ENCODE results near the gene MUC6.

The MUC6 gene

GRCh38 chr11:1015826-1016545, 20.5 kb downstream of the MUC6 start:
- TF ChIP-seq REST (IDR thresholded peaks at IDR 0.05; ENCODE audit: low read depth), result peak; percentile 70
- no peak for TF ChIP-seq YY1 (IDR thresholded peaks at IDR 0.05; ENCODE audit: low read depth)

DNA sequence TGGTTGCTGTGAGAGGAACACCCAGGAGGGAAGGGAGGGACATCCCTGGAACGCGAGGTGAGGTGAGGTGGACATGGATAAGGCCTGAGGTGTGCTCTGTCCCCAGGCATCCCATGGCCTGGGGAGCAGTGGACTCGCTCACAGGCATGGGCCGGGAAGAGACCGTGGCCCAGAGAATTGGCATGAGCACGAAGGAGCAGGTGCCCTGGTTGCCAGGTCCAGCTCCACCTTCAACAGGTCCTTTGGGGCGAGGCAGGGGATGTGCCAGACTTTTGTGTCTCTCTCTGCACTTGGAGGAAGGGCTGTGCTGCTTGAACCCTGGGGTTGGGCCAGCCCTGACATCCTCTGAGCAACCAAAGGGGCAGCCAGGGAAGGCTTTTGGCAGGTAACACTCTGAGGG, 21.5 kb downstream of the MUC6 start:
- TF ChIP-seq RAD21 (IDR thresholded peaks at IDR 0.05; ENCODE audit: low read depth) (no peak), CEBPB (IDR thresholded peaks at IDR 0.05) (no peak), YY1 (IDR thresholded peaks at IDR 0.05; ENCODE audit: low read depth) (no peak), NFIC (IDR thresholded peaks at IDR 0.05) (no peak), TCF12 (IDR thresholded peaks at IDR 0.05; ENCODE audit: low read depth) (no peak), MAX (IDR thresholded peaks at IDR 0.05) (no peak), REST (IDR thresholded peaks at IDR 0.05; ENCODE audit: low read depth) (no peak), EGR1 (IDR thresholded peaks at IDR 0.05) (no peak), ZBTB7A (IDR thresholded peaks at IDR 0.05; ENCODE audit: low read depth) (no peak), TAF1 (IDR thresholded peaks at IDR 0.05; ENCODE audit: low read depth) (no peak), CREB1 (IDR thresholded peaks at IDR 0.05; ENCODE audit: low read depth) (no peak), TEAD4 (IDR thresholded peaks at IDR 0.05) (no peak)

DNA sequence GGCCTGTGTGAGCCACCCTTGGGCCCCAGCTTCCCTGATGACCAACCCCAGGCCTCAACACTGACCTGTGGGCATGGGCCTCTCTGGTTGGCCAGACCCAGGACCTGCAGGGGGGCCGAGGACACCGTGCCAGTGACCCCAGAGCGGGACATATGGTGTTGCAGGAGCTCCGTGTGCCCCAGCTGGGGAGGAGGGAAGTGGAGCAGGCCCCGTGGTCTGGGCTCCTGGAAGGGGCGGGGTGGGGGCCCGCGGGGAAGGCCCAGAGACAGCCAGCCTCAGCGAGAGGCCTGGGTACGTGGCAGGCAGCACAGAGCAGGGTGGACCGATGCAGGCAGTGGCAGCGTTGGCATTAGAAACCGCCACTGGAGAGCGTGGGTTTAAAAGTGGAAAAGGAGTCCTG, 22.2 kb downstream of the MUC6 start:
- TF ChIP-seq EGR1 (IDR thresholded peaks at IDR 0.05) (no peak), TEAD4 (IDR thresholded peaks at IDR 0.05) (no peak), NFIC (IDR thresholded peaks at IDR 0.05) (no peak), CREB1 (IDR thresholded peaks at IDR 0.05; ENCODE audit: low read depth) (no peak), TCF12 (IDR thresholded peaks at IDR 0.05; ENCODE audit: low read depth) (no peak), CEBPB (IDR thresholded peaks at IDR 0.05) (no peak), MAX (IDR thresholded peaks at IDR 0.05) (no peak), YY1 (IDR thresholded peaks at IDR 0.05; ENCODE audit: low read depth) (no peak), ZBTB7A (IDR thresholded peaks at IDR 0.05; ENCODE audit: low read depth) (no peak), EP300 (IDR thresholded peaks at IDR 0.05; ENCODE audit: borderline replicate concordance) (no peak), RAD21 (IDR thresholded peaks at IDR 0.05; ENCODE audit: low read depth) (no peak), TAF1 (IDR thresholded peaks at IDR 0.05; ENCODE audit: low read depth) (no peak)
- TF ChIP-seq, protein P1, sequence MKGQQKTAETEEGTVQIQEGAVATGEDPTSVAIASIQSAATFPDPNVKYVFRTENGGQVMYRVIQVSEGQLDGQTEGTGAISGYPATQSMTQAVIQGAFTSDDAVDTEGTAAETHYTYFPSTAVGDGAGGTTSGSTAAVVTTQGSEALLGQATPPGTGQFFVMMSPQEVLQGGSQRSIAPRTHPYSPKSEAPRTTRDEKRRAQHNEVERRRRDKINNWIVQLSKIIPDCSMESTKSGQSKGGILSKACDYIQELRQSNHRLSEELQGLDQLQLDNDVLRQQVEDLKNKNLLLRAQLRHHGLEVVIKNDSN (IDR thresholded peaks at IDR 0.05), result no peak

GRCh38 chr11:1013631-1013935, 22.9 kb downstream of the MUC6 start:
- TF ChIP-seq CEBPB (IDR thresholded peaks at IDR 0.05), result no peak

DNA sequence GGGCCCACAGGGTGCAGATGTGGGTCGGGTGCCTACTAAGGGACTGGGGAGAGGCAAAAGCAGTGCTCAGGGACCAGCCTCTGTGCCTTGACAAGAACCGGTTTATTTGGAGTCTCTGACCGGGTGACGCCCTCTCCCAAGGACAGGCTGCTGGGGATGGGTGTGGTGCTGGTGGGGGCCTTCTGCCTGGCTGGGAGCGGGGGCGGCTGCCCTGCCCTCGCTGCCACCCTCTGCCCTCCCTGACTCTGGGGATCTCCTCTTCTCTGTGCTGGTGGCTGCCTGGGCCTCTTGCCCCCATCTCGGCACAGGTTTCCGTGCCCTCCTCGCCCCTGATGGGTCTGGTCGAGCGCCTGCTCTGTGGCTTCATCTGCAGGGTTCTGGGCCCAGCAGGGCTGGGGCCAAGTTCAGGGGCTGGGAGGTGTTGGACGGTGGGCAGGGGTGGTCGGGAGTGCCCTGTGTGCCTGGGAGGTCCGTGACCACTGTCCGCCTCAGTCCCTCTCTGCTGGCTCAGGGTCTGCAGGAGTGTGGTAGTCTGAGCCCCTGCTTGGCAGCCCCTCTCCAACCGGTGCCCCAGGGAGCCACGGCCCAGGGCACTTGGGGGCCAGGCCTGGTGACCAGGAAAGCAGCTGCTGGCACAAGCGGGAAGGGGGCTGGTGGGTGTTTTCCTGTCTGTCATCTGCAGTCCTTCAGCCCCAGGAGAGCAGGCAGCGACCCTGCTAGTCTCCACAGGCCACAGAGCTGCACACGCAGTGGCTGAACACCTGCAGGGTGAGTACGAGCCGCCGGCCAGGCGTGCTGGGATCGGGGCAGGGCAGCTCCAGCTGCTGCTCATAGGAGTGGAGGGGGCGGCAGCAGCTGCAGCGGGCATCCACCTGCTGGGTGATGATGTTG, 23.5 kb downstream of the MUC6 start:
- TF ChIP-seq TEAD4 (IDR thresholded peaks at IDR 0.05) (no peak), NFIC (IDR thresholded peaks at IDR 0.05) (no peak), REST (IDR thresholded peaks at IDR 0.05; ENCODE audit: low read depth) (no peak), RAD21 (IDR thresholded peaks at IDR 0.05; ENCODE audit: low read depth) (no peak), EP300 (IDR thresholded peaks at IDR 0.05; ENCODE audit: borderline replicate concordance) (no peak), CREB1 (IDR thresholded peaks at IDR 0.05; ENCODE audit: low read depth) (no peak), CEBPB (IDR thresholded peaks at IDR 0.05) (no peak), MAX (IDR thresholded peaks at IDR 0.05) (no peak), TAF1 (IDR thresholded peaks at IDR 0.05; ENCODE audit: low read depth) (no peak), ZBTB7A (IDR thresholded peaks at IDR 0.05; ENCODE audit: low read depth) (no peak), FOXM1 (IDR thresholded peaks at IDR 0.05; ENCODE audit: borderline replicate concordance, low read depth) (no peak), TCF12 (IDR thresholded peaks at IDR 0.05; ENCODE audit: low read depth) (no peak), EGR1 (IDR thresholded peaks at IDR 0.05) (no peak), YY1 (IDR thresholded peaks at IDR 0.05; ENCODE audit: low read depth) (no peak)
- TF ChIP-seq, protein P1 (IDR thresholded peaks at IDR 0.05), result no peak

Data from Ishikawa (cell line).